Fibroblast of peridontal ligament (primary cell): ENCODE data around the gene KCP.

Experiments used
- DNase-seq: peaks from one replicate; pipeline ENCODE4 v3.0.0-alpha.2; 2010; ENCODE audit errors: extremely low read depth

The KCP gene

GRCh38 chr7:128887169-128888038, 23.1 kb downstream of the KCP start:
- DNase-seq, result no peak

DNA sequence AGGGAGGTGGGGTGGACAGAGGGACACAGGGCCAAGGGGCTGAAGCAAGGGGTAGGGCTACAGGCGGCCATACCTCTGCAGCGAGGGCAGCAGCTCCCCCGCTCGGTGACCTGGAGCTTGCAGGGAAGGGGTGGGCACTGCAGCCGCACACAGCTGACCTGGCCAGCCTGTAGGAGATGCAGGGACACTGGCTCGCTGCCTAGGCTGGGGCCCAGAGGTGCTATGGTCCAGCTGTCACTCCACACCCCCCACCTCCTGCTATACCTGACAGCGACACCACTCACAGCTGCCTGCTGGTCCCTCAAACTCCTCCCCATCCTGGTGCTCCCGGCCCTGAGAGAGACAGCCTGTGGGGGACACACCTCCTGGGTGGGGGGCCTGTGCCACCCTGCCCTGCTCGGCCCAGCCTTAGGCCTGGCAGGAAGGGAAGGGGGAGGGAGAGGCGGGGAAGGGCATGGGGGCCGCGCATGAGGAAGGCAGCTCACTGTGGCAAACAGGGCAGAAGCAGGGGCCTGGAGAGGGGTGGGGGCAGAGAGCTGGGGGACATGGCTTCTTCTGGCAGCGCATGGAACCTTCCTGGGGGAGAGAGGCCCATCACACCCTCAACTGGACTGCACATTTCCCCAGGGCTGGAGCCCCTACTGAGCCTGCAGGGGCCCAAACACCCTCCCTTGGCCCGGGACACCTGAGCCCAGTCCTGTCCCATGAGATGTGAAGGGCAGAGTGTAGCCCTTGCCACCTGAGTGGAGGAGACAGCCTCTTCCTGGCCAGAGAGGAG, 23.9 kb downstream of the KCP start:
- no peak for DNase-seq

DNA sequence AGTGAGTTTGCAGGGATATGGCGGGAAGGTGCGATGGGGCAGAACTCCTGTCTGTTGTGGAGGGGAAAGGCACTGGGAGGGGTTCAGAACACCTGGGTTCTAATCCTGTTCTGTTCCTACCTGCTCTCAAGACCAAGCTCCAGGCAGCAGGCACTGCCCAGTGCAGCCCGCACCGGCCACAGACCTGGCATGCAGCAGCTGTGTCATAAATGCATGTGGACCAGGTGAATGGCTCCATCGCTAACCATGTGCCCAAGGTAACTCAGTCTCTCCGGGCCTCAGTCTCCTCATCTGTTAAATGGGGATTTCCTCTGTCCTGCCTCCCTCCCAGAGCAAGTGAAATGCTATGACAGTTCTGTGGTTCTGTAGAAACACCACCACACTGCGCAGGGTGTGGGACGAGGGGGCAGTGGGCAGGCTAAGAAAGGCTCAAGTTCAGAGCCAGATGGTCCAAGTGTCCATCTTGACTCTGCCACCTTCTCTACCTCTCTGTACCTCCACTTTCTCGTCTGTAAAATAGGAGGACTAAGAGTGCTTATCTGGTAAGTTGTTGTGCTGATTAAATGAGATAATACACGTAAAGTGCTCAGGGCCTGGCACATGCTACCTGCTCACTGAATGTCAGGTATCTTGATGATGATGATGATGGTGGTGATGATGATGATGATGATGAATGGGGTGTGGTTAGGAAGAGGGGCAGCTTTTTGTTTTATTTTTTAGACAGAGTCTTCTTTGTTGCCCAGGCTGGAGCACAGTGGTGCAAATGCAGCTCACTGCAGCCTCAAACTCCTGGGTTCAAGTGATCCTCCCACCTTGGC, 24.9 kb downstream of the KCP start:
- DNase-seq, result no peak

GRCh38 chr7:128884561-128885369, 25.7 kb downstream of the KCP start:
- no peak for DNase-seq

DNA sequence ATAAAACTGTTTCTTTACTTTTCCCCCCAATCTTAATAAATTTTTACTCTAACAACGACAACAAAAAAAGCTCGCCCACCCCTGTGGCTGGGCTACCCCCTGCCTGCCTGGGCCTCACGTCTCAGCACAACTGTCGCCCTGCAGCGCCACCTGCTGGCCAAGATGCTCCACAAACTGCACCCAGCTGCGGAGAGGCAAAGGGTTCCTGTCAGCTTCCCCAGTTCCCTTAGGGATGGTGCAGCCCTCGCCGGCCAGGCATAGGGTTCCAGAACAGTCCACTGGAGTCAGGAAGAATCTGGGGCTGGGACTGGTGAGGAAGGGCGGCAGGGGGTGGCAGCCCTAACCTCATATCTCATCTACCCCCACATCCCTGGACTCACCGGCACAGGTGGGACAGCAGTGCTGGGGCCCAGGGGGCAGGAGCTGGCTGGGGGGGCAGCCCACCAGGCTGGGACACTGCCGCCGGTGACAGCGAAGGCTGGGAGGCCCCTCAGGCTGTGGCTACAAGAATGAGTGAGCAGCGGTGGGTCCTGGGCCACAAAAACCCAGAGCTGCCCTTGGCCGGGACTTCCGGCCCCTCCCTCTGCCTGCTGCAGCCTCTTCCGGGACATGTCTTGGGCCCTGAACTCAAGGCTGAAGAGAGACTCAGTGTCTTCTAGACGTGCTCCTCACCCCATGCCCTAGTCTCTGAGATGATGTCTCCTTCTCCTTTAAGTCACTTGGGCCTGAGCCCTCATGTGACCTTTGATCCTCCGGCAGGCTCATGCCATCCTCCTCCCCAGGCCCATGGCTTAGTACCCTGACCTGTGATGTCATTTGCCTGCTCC, 26.7 kb downstream of the KCP start:
- peak; percentile 65 for DNase-seq

DNA sequence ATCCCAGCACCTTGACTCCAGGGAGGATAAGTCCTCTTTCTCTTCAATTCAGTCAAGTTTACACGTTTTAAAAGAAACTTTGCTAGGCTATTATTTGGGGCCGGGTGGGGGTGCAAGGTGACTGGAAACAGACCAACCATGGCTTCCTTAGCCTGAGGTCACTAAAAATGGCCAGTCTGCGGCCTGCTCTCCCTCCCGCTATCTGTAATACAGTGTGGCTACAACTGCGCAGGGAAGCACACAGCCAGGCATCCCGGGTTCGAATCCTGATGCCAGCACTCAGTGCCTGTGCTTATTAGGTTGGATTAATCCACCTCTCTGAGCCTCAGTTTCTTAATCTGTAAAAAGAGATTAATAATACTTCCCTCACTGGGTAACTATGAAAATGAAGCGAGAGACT, 28.4 kb downstream of the KCP start:
- DNase-seq, result no peak

- DNase-seq, result no peak
Observed at GRCh38 chr7:128881458-128882125, 28.9 kb downstream of the KCP start.

DNA sequence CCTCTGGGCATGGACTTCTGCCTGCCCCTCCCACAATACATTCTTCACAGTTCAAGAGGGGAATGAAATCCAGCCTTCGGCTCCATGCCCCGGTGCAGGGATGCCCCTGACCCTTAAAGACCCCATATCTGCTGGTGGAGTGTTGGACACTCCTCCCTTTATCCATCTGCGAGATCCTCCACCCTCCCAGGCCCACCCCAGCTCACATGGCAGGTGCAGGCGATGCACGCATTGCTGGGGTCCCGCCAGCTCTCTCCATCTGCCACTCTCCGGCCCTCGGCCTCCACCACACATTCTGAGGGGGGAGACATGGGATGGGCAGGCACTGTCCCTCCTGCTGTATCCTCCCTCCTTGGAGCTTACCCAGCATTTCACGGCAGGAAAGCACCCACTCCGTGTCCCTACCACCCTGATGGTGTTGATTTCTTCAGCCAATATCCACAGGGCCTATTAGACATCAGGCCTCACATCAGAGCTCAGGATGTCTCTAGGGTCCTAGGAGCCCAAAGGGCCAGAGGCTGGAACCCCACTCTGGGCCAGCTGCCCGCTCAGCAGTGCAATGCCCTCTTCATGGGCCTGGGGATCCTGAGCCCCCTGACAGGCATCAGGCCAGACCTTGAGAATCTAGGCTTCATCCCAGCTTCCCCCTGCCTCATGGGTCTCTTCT, 29.6 kb downstream of the KCP start:
- no peak for DNase-seq

DNA sequence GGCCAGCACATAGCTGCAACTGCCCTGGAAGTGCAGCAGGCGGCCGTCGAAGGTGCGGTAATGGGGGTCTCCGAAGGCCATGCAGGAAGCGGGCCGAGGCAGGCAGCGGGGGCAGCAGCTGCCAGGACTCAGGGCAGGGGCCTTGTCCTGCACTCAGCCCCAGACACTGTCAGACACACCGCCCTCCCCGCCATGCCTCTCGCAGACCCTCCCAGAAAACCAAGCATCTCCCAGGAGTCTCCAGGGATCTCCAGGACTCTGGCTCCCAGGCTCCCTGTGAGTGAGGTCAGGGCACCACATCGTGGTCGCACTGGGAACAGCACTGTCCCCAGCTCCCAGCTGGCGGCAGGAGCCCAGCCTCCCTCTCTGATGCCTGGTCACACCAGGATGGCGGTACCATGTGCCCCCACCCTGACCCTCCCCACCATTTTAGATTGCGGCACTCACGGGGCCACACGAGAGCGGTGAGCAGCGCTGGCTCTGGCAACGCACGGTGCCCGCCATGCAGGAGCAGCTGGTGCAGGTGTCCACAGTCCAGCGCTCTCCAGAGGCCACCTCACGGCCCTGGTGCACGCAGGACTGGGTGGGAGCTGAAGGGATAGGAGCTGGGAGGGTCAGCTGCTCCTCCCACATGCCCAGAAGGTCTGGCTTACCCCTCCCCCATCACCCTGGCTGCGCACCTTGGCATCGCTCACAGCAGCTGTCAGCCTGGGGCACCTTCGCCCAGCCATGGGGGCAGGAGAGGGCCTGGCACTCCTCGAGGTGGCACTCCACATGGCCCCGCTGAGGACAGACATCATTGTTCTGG, 30.4 kb downstream of the KCP start:
- peak; percentile 50 for DNase-seq

GRCh38 chr7:128879461-128879938, 31.0 kb downstream of the KCP start:
- DNase-seq, result no peak

DNA sequence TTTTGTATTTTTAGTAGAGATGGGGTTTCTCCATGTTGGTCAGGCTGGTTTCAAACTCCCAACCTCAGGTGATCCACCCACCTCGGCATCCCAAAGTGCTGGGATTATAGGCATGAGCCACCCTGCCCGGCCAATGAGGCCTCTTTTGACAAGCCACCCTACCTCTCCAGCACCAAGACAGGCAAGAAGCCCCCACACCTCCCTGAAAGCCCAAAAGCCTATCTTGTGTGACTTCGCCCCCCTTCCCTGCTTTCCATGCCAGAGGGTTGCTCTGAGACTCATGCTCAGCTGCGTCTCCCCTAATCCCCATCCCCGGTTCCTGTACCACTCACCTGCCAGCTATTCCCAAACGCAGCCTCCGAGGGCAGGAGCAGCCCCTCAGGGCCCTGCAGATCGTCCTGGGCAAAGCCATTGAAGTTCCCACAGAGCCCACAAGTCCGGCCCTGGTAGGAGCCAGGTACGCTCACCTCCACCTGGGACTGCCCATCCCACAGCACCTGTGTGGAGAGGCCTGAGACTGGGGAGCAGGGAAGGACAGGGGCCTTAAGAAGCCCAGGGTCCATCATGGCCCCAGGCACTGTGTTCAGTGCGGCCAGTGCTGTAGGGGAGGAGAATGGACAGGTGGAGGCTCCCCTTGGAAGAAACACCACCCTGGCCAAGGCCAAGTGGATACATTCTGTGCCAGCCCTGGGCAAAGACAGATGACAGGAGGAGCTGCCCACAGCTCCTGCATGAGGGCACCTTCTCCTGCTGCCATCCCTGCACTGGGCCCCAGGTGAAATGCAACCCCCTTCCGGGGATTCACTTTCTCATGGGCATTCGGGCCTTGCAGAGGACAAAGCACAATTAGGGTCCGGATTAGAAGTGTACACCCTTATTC, 32.0 kb downstream of the KCP start:
- no peak for DNase-seq

- DNase-seq, result no peak
Observed at GRCh38 chr7:128877756-128878120, 32.8 kb downstream of the KCP start.

GRCh38 chr7:128876978-128877755, 33.3 kb downstream of the KCP start:
- no peak for DNase-seq

DNA sequence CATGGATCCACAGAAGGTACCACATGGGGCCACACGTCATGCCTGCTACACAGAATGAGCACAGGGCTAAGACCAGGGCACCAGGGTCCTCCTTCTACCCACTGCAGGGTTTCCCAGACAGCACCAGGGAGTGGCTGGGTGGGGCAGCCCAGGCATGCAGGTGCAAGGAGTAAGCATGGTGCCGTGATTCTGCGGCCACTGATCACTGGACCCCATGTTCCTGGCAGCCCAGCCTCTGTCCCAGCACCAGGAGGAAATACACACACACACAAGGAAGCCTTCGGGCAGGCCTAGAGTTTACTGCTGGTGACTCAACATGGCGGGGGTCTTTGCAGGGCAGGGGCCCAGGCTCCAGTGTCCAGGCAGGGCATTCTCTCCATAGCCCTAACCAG, 33.9 kb downstream of the KCP start:
- no peak for DNase-seq

- DNase-seq, result no peak
Observed at GRCh38 chr7:128876127-128876526, 34.4 kb downstream of the KCP start.

DNA sequence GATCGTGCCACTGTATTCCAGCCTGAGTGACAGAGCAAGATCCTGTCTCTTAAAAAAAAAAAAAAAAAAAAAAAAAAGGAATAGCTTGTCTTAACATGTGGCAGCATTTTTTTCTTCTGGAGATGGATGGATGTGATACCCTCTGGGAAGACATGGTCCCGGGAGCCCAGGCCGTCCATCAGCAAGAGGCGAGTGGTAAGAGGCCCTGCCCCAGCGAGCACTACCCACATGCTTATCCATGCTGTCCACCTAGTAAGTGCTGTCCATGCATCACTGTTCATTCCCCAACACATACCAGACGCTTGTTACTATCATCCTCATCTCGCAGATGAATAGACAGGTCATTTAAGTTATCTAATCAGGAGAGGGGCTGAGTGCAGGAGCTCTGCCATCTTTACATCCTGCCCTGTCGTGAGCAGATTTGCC, 35.0 kb downstream of the KCP start:
- DNase-seq, result no peak
